Fibroblast of lung (primary cell): ENCODE results near the gene TICRR. TPM values are rescaled to one million over a fixed set of nuclear protein-coding genes. Genes with fewer than 3 reads are reported as not detected.

Experiments used
- DNase-seq, 2 donors: peaks; one replicate each; pipeline versions ENCODE4 v3.0.0 to v3.0.0-alpha.2; 2010; ENCODE audit warnings: low read depth in 2 of 2
- H2AFZ ChIP-seq: 2 replicates; pipeline ENCODE4 v1.5.1; 2012; ENCODE audit warnings: low read length, control low read depth, inconsistent platforms
- H3K27ac ChIP-seq: 2 replicates; pipeline ENCODE4 v1.5.1; 2011; ENCODE audit warnings: low read length, control low read depth; ENCODE audit not compliant: insufficient read depth
- H3K27me3 ChIP-seq: 2 replicates; pipeline ENCODE4 v1.5.1; 2011; ENCODE audit warnings: mild to moderate bottlenecking, low read length; ENCODE audit not compliant: control insufficient read depth, insufficient read depth
- H3K36me3 ChIP-seq: 2 replicates; pipeline ENCODE4 v1.5.1; 2011; ENCODE audit warnings: low read length; ENCODE audit not compliant: control insufficient read depth, insufficient read depth
- H3K4me1 ChIP-seq: 2 replicates; pipeline ENCODE4 v1.5.1; 2011; ENCODE audit warnings: low read length; ENCODE audit not compliant: control insufficient read depth, insufficient read depth; ENCODE audit errors: extremely low read depth
- H3K4me2 ChIP-seq: 2 replicates; pipeline ENCODE4 v1.5.1; 2011; ENCODE audit warnings: low read length, control low read depth; ENCODE audit not compliant: insufficient read depth; ENCODE audit errors: extremely low read depth
- H3K4me3 ChIP-seq, 4 experiments: fragments of 200-600 bp in 1 of 4; sonication (generic) in 1 of 4; replicated peaks in 1 of 4; 2 replicates each; pipeline ENCODE4 v1.5.1; 2011 to 2016; ENCODE audit warnings: low read length in 4 of 4, low read depth in 3 of 4, mild to moderate bottlenecking in 3 of 4, control low read depth in 2 of 4, inconsistent platforms in 1 of 4, mixed read lengths in 1 of 4; ENCODE audit not compliant: insufficient read depth in 1 of 4; ENCODE audit errors: control extremely low read depth in 1 of 4
- H3K79me2 ChIP-seq: 2 replicates; pipeline ENCODE4 v1.5.1; 2012; ENCODE audit warnings: mild to moderate bottlenecking, low read length, inconsistent platforms; ENCODE audit not compliant: control insufficient read depth, insufficient read depth
- H3K9ac ChIP-seq: 2 replicates; pipeline ENCODE4 v1.5.1; 2011; ENCODE audit warnings: mild to moderate bottlenecking, low read length, control low read depth; ENCODE audit not compliant: insufficient read depth
- H3K9me3 ChIP-seq: 2 replicates; pipeline ENCODE4 v1.5.1; 2012; ENCODE audit warnings: low read depth, low read length; ENCODE audit not compliant: control insufficient read depth, insufficient read depth
- H4K20me1 ChIP-seq: 2 replicates; pipeline ENCODE4 v1.5.1; 2011; ENCODE audit warnings: low read length; ENCODE audit not compliant: control insufficient read depth, insufficient read depth; ENCODE audit errors: extremely low read depth
- EZH2 ChIP-seq: IDR thresholded peaks from 2 replicates; pipeline ENCODE4 v1.5.1; 2012; ENCODE audit warnings: low read length, control low read depth, mild to moderate bottlenecking; ENCODE audit errors: missing control alignments
- polyA plus RNA-seq, 2 donors: library from polyadenylated mRNA; depleted of rRNA in 1 of 2; stranded (reverse) in 1 of 2; unstranded in 1 of 2; fragments of >200 nt; gene quantifications; 2 replicates each; pipeline ENCODE4 v1.2.1, GENCODE V29; 2011 to 2012; ENCODE audit warnings: missing spikeins in 1 of 2
- total RNA-seq: library from RNA; depleted of rRNA; stranded (reverse); fragments of >200 nt; gene quantifications from 2 replicates; pipeline ENCODE4 v1.2.1, GENCODE V29; 2014
- TF ChIP-seq, protein P1 (sequence below), 2 donors: IDR thresholded peaks in 1 of 2; conservative IDR thresholded peaks in 1 of 2; 1 replicate in 1 of 2; 2 replicates in 1 of 2; pipeline ENCODE4 v1.5.1; 2011 to 2012; ENCODE audit warnings: low read length in 2 of 2, control low read depth in 1 of 2, inconsistent platforms in 1 of 2, low read depth in 1 of 2, mild to moderate bottlenecking in 1 of 2

TICRR gene
- total and polyA plus RNA-seq, 2 donors (not counting 1 experiment from before 2014, with no cell fraction given) = 1.2 to 1.6 TPM

DNA sequence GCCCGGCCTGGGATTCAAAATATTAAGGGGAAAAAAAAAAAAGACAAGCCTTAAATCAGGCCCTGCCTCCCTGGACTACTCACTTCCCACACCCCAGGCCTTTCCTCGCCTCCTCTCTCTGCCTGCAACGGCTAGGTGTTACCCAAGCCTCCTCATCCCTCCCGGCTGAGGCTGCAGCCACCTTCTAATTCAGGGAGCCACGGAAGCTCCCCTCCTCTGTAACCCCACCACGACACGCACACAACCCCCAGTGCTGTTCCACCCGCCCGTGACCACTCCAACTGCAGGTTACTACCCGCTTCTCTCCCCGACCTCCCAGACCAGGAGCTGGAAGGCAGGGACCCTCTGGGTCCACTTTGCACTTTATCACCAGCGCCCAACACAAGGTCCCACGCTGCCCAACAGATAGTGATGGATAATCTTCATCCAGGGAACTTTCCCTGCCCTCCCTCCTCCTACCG is 79.1 kb downstream of the TICRR start:
- TF ChIP-seq EZH2 = no peak
- H3K27ac ChIP-seq = peak overlapping the region; percentile 71
- H3K36me3 ChIP-seq = peaks cover 3% of the 10 kb centered on the region
- no peaks in the 10 kb centered on the region for H3K27me3 ChIP-seq
- peak overlapping the region; percentile 83 for H3K4me2 ChIP-seq
- no peaks in the 10 kb centered on the region for H3K9me3 ChIP-seq
- H4K20me1 ChIP-seq = no peaks in the 10 kb centered on the region
- peak; percentile 45 to 48 for DNase-seq
- peak overlapping the region; percentile 64 to 84 (median 76) for H3K4me3 ChIP-seq
- H3K9ac ChIP-seq = peak overlapping the region; percentile 78
- H3K4me1 ChIP-seq = peaks cover 5% of the 10 kb centered on the region
- peak overlapping the region; percentile 36 for H2AFZ ChIP-seq
- H3K79me2 ChIP-seq = peaks cover 8% of the 10 kb centered on the region

DNA sequence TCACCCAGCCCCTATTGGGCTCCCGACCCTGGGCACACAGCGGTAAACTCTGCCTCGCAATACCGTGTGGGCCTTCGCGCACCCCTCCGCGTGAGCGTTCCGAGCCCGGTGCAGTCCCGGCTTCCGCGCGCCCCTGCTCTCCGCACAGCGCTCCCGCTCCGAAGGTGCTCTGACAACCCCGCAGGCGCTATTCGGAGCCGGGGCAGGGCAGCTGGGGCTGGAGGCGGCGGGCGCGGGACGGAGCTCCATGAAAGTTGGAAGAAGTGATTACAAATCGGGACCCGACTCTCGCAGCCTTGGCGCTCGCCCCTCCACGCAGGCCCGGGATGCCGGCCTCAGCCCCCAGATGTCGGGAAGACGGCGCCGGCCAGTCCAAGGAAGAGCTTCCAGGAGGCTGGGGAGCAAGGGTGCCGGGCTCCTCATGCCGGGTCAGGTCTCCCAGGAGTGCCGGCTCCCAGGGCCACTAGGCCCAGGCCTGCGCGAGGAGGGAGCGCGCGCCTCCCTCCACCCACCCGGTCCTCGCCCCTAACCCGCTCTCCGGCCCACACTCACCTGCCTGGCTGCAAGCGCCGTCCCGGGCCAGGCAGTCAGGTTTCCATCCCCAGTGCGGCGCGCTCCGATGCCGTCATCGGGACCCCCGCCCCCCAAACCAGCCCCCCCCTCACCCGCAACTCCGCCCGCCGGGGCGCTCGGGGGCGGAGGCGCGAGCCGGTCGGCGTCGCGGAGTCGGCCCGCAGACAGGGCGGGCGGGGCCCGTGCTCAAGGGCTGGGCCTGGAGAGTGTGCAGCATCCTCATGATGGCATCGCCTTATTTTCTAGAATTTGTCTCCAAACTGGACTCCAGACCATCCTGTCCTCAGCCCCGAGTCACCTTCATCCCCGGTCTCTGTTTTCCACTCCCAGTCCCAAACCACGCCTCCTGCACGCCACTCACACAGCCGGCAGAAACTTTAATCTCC is 79.9 kb downstream of the TICRR start, which contains the start of gene KIF7:
TSS of gene KIF7 (minus strand) at position 621 of the 959 bp plus-strand sequence. CDS start 2,537 bp downstream, outside the sequence.
- peak within 1 kb of the TSS; percentile 71 for H3K27ac ChIP-seq
- H3K9ac ChIP-seq = peak within 1 kb of the TSS; percentile 78
- peaks cover 3% of the 10 kb centered on the region for H3K36me3 ChIP-seq

DNA sequence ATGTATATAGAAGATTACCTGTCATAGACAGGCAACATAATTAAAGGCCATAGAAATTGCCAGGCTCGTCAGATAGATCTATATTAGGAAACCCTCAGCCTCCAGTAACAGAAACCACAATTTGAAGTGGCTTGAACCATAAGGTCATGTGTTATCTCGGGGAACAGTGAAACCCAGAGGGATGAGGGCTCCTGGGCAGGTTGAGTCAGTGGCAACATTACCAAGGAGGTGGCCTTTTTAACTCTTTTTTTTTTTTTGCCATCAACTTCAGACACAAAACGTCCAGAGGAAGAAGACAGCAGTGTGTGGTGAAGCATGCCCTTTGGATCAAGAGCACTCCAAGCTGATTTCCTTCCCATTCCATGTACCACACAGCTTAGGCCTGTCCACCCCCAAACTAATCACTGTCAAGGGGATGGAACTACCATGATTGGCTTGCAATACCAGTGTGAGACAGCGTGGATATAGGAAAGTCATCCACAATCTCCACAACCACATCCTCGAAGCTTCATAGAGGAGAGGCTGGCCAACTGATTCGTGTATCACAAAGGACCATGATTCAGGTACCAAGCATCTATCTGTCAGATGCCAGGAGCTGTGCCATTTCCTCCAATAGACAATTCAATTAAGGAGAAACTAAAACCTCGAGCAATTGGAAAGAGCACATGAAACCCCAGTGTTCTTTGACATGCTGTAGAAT is 81.0 kb downstream of the TICRR start:
- H4K20me1 ChIP-seq = no peaks in the 10 kb centered on the region
- no peaks in the 10 kb centered on the region for H3K27me3 ChIP-seq
- H3K4me2 ChIP-seq = no peak overlapping the region
- peaks cover 8% of the 10 kb centered on the region for H3K79me2 ChIP-seq
- peaks cover 3% of the 10 kb centered on the region for H3K36me3 ChIP-seq
- H3K4me1 ChIP-seq = peaks cover 5% of the 10 kb centered on the region
- H3K4me3 ChIP-seq = no peak overlapping the region
- peak overlapping the region; percentile 5 for H2AFZ ChIP-seq
- H3K9ac ChIP-seq = no peak overlapping the region
- TF ChIP-seq EZH2 = no peak
- TF ChIP-seq, protein P1, sequence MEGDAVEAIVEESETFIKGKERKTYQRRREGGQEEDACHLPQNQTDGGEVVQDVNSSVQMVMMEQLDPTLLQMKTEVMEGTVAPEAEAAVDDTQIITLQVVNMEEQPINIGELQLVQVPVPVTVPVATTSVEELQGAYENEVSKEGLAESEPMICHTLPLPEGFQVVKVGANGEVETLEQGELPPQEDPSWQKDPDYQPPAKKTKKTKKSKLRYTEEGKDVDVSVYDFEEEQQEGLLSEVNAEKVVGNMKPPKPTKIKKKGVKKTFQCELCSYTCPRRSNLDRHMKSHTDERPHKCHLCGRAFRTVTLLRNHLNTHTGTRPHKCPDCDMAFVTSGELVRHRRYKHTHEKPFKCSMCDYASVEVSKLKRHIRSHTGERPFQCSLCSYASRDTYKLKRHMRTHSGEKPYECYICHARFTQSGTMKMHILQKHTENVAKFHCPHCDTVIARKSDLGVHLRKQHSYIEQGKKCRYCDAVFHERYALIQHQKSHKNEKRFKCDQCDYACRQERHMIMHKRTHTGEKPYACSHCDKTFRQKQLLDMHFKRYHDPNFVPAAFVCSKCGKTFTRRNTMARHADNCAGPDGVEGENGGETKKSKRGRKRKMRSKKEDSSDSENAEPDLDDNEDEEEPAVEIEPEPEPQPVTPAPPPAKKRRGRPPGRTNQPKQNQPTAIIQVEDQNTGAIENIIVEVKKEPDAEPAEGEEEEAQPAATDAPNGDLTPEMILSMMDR (conservative IDR thresholded peaks at IDR 0.05 in 1 of 2, IDR thresholded peaks at IDR 0.05 in 1 of 2; ENCODE audit: low read depth in 1 of 2, low read length in 2 of 2) = no peak
- DNase-seq = peak in 1 of 2 donors; percentile 41
- no peak overlapping the region for H3K27ac ChIP-seq
- no peaks in the 10 kb centered on the region for H3K9me3 ChIP-seq

More for the DNA sequence above, 79.9 kb downstream of the TICRR start, which contains the start of gene KIF7:
- peak within 1 kb of the TSS; percentile 81 for H2AFZ ChIP-seq
- peaks cover 5% of the 10 kb centered on the region for H3K4me1 ChIP-seq
- H3K4me3 ChIP-seq = peak within 1 kb of the TSS; percentile 64 to 84 (median 76)
- DNase-seq = peak; percentile 57 to 61
- no peaks in the 10 kb centered on the region for H4K20me1 ChIP-seq
- H3K9me3 ChIP-seq = no peaks in the 10 kb centered on the region
- no peaks in the 10 kb centered on the region for H3K27me3 ChIP-seq
- TF ChIP-seq, protein P1 (conservative IDR thresholded peaks at IDR 0.05 in 1 of 2, IDR thresholded peaks at IDR 0.05 in 1 of 2; ENCODE audit: low read depth in 1 of 2, low read length in 2 of 2) = no peak
- no peak for TF ChIP-seq EZH2
- H3K79me2 ChIP-seq = peaks cover 8% of the 10 kb centered on the region
- H3K4me2 ChIP-seq = peak within 1 kb of the TSS; percentile 83
